Ishikawa (cell line): ENCODE results near the gene CDX2.

Experiments used
- CREB1 ChIP-seq: IDR thresholded peaks from 2 replicates; pipeline ENCODE4 v1.6.1; 2012; ENCODE audit warnings: low read depth
- MAX ChIP-seq: IDR thresholded peaks from 2 replicates; pipeline ENCODE4 v1.6.1; 2012
- RAD21 ChIP-seq: IDR thresholded peaks from 2 replicates; pipeline ENCODE4 v1.6.1; 2012; ENCODE audit warnings: low read depth
- TAF1 ChIP-seq: IDR thresholded peaks from 2 replicates; pipeline ENCODE4 v1.6.1; 2012; ENCODE audit warnings: low read depth, mild to moderate bottlenecking
- YY1 ChIP-seq: IDR thresholded peaks from 2 replicates; pipeline ENCODE4 v1.6.1; 2012; ENCODE audit warnings: low read depth
- TF ChIP-seq, protein P1 (sequence below): IDR thresholded peaks from 2 replicates; pipeline ENCODE4 v1.6.1; 2012; ENCODE audit warnings: low read depth, mild to moderate bottlenecking
- TF ChIP-seq, protein P2 (sequence below): IDR thresholded peaks from 2 replicates; pipeline ENCODE4 v1.6.1; 2012

DNA sequence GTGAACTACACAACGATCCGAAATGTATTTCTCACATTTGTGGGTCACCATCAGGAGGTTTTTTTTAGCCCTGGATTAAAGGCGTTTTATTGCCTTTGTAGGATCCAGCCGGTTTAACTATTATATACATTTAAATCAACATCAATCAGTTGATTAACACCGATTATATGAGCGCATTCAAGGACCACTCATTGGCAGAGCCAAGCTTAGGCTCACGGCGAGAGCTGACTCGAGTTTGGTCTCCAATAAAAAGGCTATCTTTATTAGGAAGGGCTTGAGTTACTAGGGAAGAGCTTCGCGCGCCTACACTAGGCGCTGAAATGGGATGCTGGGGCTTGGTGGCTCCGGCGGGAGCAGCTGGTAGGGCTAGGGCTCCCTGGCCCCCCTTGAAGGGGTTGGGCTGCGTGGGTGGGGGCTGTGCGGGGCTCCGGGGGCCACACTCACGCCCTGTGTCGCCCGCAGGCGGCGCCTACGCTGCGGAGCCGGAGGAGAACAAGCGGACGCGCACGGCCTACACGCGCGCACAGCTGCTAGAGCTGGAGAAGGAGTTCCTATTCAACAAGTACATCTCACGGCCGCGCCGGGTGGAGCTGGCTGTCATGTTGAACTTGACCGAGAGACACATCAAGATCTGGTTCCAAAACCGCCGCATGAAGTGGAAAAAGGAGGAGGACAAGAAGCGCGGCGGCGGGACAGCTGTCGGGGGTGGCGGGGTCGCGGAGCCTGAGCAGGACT lies 45.2 kb downstream of the CDX2 start:
- TF ChIP-seq RAD21 (no peak), YY1 (no peak), CREB1 (no peak), MAX (no peak), TAF1 (no peak)
- TF ChIP-seq, protein P1, sequence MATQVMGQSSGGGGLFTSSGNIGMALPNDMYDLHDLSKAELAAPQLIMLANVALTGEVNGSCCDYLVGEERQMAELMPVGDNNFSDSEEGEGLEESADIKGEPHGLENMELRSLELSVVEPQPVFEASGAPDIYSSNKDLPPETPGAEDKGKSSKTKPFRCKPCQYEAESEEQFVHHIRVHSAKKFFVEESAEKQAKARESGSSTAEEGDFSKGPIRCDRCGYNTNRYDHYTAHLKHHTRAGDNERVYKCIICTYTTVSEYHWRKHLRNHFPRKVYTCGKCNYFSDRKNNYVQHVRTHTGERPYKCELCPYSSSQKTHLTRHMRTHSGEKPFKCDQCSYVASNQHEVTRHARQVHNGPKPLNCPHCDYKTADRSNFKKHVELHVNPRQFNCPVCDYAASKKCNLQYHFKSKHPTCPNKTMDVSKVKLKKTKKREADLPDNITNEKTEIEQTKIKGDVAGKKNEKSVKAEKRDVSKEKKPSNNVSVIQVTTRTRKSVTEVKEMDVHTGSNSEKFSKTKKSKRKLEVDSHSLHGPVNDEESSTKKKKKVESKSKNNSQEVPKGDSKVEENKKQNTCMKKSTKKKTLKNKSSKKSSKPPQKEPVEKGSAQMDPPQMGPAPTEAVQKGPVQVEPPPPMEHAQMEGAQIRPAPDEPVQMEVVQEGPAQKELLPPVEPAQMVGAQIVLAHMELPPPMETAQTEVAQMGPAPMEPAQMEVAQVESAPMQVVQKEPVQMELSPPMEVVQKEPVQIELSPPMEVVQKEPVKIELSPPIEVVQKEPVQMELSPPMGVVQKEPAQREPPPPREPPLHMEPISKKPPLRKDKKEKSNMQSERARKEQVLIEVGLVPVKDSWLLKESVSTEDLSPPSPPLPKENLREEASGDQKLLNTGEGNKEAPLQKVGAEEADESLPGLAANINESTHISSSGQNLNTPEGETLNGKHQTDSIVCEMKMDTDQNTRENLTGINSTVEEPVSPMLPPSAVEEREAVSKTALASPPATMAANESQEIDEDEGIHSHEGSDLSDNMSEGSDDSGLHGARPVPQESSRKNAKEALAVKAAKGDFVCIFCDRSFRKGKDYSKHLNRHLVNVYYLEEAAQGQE: no peak
- TF ChIP-seq, protein P2, sequence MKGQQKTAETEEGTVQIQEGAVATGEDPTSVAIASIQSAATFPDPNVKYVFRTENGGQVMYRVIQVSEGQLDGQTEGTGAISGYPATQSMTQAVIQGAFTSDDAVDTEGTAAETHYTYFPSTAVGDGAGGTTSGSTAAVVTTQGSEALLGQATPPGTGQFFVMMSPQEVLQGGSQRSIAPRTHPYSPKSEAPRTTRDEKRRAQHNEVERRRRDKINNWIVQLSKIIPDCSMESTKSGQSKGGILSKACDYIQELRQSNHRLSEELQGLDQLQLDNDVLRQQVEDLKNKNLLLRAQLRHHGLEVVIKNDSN: no peak
